GM19193 (cell line): ENCODE data around the gene FOXD3.

Experiments
- POLR2A ChIP-seq: IDR thresholded peaks from 4 replicates; pipeline ENCODE4 v1.6.1; 2011; ENCODE audit not compliant: insufficient read depth, insufficient read length; ENCODE audit errors: extremely low read depth

The FOXD3 gene

DNA sequence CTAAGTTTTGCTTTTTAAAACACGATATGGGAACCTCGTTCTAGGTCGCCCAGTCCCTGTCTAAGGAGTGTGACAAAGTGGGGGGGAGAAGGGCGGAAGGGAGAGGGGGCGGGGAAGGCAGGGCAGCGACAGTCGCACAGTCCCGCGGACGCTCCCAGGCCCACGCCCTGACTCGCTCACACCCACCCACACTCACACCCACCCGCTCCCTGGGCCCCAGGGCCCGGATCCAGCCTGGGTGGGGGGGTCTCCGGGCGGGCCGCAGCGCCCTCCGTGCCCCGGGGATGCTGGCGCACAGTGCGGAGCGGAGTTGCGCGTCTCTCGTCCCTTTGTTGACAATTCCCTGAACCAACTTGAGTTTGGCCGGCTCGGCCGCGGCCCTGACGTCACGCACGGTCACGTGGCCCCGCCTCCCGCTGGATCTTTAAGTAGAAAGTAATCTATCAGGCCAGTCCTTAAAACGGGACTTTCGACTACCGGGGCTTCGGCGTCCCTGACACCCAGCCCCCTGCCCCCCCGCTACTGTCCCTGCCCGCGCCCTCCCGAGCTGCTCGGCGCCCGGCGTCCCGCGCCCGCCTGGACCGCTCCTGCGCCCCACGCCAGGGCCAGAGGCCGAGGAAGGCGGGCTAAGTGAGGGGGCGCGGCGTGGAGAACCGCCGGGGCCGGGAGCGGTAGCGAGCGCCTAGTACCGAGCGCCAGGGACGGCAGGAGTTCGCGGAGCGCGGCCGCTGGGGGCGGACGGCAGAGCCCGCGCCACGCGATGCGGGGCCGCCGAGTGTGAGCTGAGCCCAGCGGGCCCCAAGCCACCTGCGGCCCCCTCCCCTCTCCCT lies at the start of gene FOXD3:
TSS of gene FOXD3 (plus strand) at position 454 of the 830 bp plus-strand sequence. CDS start 492 bp downstream, outside the sequence.
- TF ChIP-seq POLR2A = no peak

DNA sequence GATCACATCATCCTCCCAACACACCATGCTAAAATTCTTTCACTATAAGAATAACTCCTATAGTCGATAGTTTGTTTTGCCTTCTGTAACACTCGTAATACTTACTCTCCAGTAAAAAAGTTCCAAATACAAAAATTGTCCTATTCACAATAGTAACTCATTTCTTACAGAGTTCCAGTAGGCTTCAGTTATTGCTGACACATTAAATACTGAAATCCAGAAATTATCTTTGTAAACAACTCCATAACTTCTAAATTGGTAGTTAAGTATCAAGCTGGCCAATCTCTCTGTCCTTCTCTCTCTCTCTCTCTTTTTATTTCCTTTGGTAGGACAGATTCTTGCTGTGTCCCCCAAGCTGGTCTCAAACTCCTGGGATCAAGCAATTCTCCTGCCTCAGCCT lies 49.6 kb upstream of the FOXD3 start:
- no peak for TF ChIP-seq POLR2A

DNA sequence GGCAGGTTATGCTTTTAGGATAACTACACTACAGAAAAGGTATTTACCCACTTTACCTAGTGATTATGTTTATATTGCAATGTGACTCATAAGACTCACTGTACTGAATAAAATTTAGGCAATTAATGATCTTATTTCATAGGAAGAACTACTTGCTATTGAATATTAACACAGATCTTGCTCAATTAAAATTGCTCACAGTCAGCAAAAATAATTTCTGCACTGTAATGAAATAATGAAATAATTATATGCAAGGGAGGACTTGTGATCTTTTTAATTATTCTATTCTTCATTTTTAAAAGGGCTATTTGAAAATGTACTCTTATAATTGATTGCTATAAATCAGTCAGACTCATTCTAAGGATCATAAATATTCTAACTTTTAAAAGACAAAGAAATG lies 48.0 kb upstream of the FOXD3 start:
- TF ChIP-seq POLR2A = no peak

DNA sequence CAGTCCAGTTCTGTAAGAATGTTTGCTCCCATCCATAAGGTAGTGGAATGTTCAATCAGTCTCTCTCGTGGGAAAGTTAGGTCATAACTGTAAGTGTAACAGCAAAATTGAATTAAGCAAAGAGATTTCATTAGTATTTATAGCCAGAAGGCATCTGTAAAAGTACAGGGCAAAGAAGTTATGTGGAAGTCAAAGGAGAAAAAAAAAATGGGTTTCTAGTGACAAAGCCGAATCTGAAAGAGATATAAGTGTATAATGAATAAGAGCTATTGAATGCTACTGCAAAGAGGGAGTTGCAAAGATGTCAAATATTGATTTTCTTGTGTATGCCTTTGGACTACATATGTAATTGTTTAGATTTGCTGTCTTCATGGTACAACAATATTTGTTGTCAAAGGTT lies 47.4 kb upstream of the FOXD3 start:
- TF ChIP-seq POLR2A = no peak

DNA sequence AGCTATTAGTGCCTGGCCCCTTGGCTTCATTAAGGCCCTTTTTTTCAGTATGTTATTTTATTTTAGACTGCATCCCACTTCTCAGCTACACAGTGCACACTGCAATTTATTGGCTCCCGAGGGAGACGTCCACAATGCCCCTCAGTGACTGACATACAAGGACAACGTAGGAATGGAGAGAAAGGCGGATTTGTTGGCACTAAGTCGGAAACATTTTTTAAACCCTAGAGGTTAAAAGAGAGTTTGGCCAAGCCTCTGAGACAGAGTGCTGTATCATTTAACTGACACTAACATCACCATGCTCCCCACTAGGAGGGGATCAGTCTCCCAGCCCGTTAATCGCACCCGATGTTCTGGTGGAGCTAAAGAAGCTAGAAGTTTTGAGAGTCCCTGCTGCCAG lies 45.7 kb upstream of the FOXD3 start:
- no peak for TF ChIP-seq POLR2A

DNA sequence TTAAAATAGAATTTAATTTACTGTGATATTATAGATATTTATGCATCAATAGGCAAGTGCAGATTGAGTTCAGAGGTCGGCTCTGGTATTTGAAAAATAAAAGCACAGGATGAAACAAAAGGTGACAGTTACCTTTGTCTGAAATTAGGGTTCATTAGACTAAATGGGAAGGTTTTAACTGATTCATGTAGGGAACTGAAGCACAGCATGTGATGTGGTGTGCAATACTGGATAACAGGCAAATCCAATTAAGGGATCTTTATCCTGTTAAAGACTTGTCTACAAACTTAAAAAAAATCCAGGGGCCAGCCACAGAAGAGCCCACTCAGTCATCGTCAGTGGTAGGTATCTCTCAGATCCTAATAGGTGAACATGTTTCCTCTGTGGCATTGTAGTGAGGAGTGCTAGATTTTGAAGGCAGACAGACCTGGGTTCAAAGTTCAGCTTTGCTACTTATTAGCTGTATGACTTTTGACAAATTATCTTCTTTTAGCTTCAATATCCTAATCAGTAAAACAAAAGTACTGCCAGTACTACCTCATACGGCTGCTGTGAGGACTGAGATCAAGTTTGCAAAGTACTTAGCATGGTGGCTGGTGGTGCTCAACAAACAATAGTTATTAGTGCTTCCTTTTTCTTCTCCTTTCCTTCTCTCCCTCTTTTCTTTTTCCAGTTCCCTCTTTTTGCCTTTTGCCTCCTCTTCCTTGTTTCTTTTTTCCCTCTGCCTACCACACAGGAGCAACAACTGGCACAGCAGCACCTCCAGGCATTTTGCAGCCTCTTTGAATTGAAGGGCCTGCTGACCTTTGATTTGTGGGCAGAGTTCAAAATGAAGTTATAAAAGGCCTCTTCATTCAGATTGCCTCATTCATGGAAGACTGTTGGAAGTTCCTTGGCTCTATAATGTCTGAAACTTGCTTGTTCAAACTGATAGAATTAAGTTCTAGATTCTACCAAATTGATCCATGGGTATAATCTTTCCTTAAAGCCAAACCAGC lies 44.9 kb upstream of the FOXD3 start:
- TF ChIP-seq POLR2A = no peak

DNA sequence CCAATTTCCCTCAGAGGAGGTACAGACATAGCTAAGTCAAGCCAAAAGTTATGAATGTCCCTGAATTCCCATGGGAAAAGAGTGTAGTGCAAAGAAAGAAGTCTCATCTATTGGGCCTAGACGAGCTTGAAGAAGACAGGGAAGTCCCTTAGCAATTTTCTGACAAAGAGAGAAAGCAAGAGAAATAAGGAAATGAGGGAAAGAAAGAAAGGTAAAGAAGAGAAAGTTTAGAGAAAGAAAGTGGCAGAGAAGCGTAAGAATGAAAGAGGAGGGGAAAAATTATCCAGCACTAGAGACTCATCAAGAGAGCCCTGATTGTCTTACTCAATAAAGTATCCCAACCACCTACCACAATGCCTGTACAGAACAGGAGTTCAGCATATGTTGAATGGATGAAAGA lies 40.6 kb upstream of the FOXD3 start:
- TF ChIP-seq POLR2A = no peak

DNA sequence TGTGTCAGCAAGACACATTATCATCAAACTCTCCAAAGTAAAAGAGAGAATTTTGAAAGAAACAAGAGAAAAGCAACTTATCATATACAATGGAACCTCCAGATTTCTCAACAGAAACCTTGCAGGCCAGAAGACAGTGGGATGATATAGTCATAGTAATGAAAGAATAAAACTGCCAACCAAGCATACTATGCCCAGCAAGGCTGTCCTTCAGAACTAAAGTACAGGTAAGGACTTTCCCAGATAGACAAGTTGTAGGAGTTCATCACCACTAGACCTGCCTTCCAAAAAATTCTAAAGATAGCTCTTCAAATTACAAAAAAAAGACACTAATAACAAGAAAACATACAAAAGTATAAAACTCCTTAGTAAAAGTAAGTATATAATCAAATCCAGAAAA lies 33.2 kb upstream of the FOXD3 start:
- TF ChIP-seq POLR2A = no peak

DNA sequence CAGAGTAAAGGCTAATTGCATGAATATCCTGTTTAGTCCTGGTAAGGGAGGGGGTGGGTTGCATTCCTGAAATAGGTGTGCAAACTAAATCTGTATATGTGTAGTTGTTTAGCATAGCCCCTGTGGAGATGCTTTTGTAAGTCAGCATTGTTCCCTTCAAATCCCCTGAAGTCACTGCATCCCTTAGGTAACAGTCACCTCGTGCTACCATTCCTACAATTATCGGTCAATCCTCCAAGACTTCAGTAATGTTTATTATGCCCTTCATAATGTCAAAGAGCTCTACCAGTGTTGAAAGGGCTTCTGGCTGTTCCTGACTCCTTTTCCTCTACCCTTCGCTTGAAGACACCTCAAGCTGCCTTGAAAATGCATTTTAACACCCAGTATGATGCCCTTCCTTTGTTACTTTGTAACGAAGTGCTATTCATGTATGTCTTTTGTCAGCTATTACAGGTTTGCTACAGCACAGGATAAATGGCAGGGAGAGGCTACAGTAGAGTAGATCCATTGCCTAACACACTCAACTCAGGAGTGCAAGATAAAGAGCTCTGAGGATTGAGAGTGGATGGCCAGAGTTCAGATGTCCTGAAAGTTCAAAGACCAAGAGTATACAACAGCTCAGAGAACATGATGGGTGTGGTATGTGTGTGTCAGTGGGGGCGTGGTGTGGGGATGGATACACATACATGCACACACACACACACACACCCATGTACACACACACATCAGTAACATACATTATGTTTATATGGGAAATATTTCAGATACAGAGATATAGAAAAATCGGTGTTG lies 27.4 kb upstream of the FOXD3 start:
- TF ChIP-seq POLR2A = no peak

DNA sequence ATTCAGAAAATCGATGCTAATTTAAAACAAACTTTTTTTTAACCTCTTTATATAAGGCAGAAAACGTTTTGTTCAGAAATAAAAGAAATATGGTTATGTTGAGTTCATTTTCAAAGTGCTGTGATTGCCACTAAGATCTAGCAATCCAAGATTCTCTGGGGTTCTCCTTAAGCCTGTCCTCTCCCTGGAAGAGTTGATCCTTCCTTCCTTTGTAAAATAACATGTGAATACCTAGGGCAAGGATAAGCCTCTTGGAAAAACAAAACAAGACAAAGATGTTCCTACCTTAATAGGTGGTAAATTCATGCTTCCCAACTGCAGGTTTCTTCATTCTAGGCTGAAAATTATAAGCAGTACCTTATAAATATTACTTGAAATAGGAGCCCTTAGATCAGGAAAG lies 18.0 kb upstream of the FOXD3 start:
- no peak for TF ChIP-seq POLR2A

DNA sequence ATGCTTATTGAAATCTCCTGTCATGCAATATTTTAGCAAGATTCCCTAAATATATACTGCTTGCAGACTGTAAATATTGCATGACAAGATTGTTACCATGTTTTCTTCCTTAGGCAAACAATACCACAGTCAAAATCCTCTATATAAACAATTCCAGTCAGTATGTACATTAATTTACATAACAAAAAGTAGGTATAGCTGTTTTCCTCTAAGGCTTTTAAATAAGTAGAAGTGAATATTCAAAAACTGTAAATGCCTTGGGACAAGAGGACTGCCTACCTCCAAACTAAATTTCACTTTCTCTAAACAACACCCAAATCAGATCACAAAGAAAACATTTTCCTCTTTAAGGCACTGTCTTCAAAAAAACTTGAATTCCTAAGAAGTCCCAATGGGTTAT lies 17.3 kb upstream of the FOXD3 start:
- TF ChIP-seq POLR2A = no peak

DNA sequence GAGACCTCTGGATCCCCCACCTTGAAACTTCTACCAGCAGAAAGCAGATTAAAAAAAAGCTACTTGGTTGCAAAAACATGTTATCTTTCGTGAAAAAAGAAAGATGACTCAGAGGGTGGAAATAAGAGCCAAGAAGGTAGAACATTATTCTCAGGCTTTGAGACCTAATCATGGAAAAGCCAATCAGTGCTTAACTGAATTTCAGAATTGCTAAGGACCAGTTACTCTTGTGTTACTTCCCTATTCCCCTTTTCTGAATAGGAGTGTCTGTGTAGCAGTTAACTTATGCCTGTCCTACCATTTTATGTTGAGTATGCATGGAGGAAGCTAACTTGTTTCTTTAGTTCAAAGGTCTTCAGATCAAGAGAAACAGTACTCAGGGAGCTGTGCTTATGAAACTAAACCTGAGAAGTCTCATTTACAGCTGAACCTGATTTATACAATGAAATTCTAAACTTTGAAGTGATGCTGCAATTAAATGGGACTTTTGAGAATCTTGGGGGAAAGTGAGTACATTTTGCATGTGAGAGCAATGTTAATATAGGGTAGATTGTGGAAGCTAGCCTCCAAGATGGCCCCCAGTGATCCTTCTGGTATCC lies 15.1 kb upstream of the FOXD3 start:
- TF ChIP-seq POLR2A = no peak

DNA sequence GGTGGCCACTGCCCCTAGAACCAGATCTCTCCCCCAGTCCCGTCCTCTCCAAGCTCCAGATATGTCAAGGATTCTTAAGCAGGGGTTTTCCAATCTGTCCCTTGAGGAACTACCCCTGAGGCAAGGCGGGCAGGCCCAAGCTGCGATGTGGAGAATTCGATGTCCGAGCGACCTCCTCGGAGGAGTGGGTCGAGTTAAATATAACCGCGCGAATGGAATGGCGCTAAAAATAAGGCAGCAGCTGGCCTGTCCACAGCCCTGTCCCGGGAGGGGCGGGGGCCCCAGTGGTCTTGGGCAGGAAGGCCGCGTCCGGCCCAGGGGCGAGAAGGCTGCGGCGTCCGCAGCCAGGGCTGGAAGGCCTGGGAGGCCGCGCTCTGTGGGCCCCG lies 5.8 kb upstream of the FOXD3 start:
- TF ChIP-seq POLR2A = no peak
